Activated CD4-positive, CD25-positive, alpha-beta regulatory T cell treated with anti-CD3 and anti-CD28 coated beads, Interleukin-2, amount 50 U/mL, for 72 hours (primary cell): ENCODE results near the gene TIMM22.

Source experiments
- DNase-seq: peaks from one replicate; pipeline ENCODE4 v3.0.0; 2021

The TIMM22 gene

GRCh38 chr17:1022278-1023024 lies 25.5 kb downstream of the TIMM22 start:
- DNase-seq, result no peak

GRCh38 chr17:1024076-1024475 lies 27.1 kb downstream of the TIMM22 start:
- no peak for DNase-seq

GRCh38 chr17:1025733-1026598 lies 29.0 kb downstream of the TIMM22 start:
- no peak for DNase-seq

- no peak for DNase-seq
Observed at GRCh38 chr17:1026599-1026975, 29.7 kb downstream of the TIMM22 start.

GRCh38 chr17:1027044-1027443 lies 30.1 kb downstream of the TIMM22 start:
- DNase-seq, result no peak

- no peak for DNase-seq
Observed at GRCh38 chr17:1029196-1029921, 32.4 kb downstream of the TIMM22 start.

GRCh38 chr17:1029922-1030644 lies 33.2 kb downstream of the TIMM22 start:
- DNase-seq, result no peak

GRCh38 chr17:1030684-1031532 lies 34.0 kb downstream of the TIMM22 start:
- DNase-seq, result no peak

GRCh38 chr17:1031711-1032110 lies 34.8 kb downstream of the TIMM22 start:
- no peak for DNase-seq

- no peak for DNase-seq
Observed at GRCh38 chr17:1032391-1032790, 35.5 kb downstream of the TIMM22 start.

- no peak for DNase-seq
Observed at GRCh38 chr17:1033503-1033902, 36.6 kb downstream of the TIMM22 start.

GRCh38 chr17:1034652-1035210 lies 37.8 kb downstream of the TIMM22 start:
- DNase-seq, result no peak

- DNase-seq, result no peak
Observed at GRCh38 chr17:1035546-1036170, 38.7 kb downstream of the TIMM22 start.

GRCh38 chr17:1036171-1036844 lies 39.4 kb downstream of the TIMM22 start:
- DNase-seq, result no peak

GRCh38 chr17:1036845-1037237 lies 39.9 kb downstream of the TIMM22 start:
- no peak for DNase-seq

- no peak for DNase-seq
Observed at GRCh38 chr17:1037238-1037879, 40.4 kb downstream of the TIMM22 start.

GRCh38 chr17:1038459-1039122 lies 41.7 kb downstream of the TIMM22 start:
- no peak for DNase-seq

GRCh38 chr17:1039123-1039507 lies 42.2 kb downstream of the TIMM22 start:
- no peak for DNase-seq

- DNase-seq, result no peak
Observed at GRCh38 chr17:1039511-1040215, 42.7 kb downstream of the TIMM22 start.
